KG1 (cell line): Measurements from ENCODE around the gene QTRT2.

Experiments
- DNase-seq: peaks from one replicate; lab custom pipeline; 2025; lab: John Stamatoyannopoulos, UW

Gene QTRT2

GRCh38 chr3:114056130-114057010, at the start of gene QTRT2, which contains the start of gene CCDC191:
QTRT2 (plus strand) TSS chr3:114056737; CDS start chr3:114065258, 8,521 bp downstream.
CCDC191 (minus strand) TSS chr3:114056526; CDS start chr3:114056466, 60 bp downstream.
- DNase-seq = peak; percentile 91

GRCh38 chr3:114011059-114011797, 45.3 kb upstream of the QTRT2 start:
- DNase-seq = no peak

GRCh38 chr3:114014211-114014610, 42.3 kb upstream of the QTRT2 start:
- DNase-seq = no peak

- DNase-seq = no peak
Observed at GRCh38 chr3:114019486-114019885, 37.1 kb upstream of the QTRT2 start.

GRCh38 chr3:114020907-114021306, 35.6 kb upstream of the QTRT2 start:
- DNase-seq = no peak

- DNase-seq = no peak
Observed at GRCh38 chr3:114022145-114022802, 34.3 kb upstream of the QTRT2 start.

GRCh38 chr3:114025451-114025850, 31.1 kb upstream of the QTRT2 start:
- no peak for DNase-seq

GRCh38 chr3:114026331-114026730, 30.2 kb upstream of the QTRT2 start:
- DNase-seq = no peak

- no peak for DNase-seq
Observed at GRCh38 chr3:114033721-114034120, 22.8 kb upstream of the QTRT2 start.

- DNase-seq = no peak
Observed at GRCh38 chr3:114034211-114034610, 22.3 kb upstream of the QTRT2 start.

- DNase-seq = no peak
Observed at GRCh38 chr3:114034787-114035545, 21.6 kb upstream of the QTRT2 start.

GRCh38 chr3:114035896-114036295, 20.6 kb upstream of the QTRT2 start:
- no peak for DNase-seq

- no peak for DNase-seq
Observed at GRCh38 chr3:114043205-114043604, 13.3 kb upstream of the QTRT2 start.

- no peak for DNase-seq
Observed at GRCh38 chr3:114052216-114052615, 4.3 kb upstream of the QTRT2 start.

- no peak for DNase-seq
Observed at GRCh38 chr3:114057011-114057347, 442 bp downstream of the QTRT2 start.

- no peak for DNase-seq
Observed at GRCh38 chr3:114058646-114059045, 2.1 kb downstream of the QTRT2 start.

- DNase-seq = no peak
Observed at GRCh38 chr3:114060906-114061655, 4.5 kb downstream of the QTRT2 start.

- no peak for DNase-seq
Observed at GRCh38 chr3:114067804-114068203, 11.3 kb downstream of the QTRT2 start.

- no peak for DNase-seq
Observed at GRCh38 chr3:114068336-114068735, 11.8 kb downstream of the QTRT2 start.

GRCh38 chr3:114071786-114072185, 15.2 kb downstream of the QTRT2 start:
- no peak for DNase-seq

- DNase-seq = no peak
Observed at GRCh38 chr3:114076711-114077110, 20.2 kb downstream of the QTRT2 start.
